NB4 (cell line): ENCODE measurements around the gene LPP.

Experiments used
- MYC ChIP-seq: IDR thresholded peaks from 2 replicates; pipeline ENCODE4 v1.6.1; 2011; ENCODE audit warnings: low read depth, low read length
- POLR2A ChIP-seq: IDR thresholded peaks from 2 replicates; pipeline ENCODE4 v1.6.1; 2011; ENCODE audit warnings: mild to moderate bottlenecking; ENCODE audit not compliant: insufficient read length; ENCODE audit errors: extremely low read depth
- TF ChIP-seq, protein P1 (sequence below): IDR thresholded peaks from one replicate; pipeline ENCODE4 v1.5.1; 2012; ENCODE audit warnings: low read depth, low read length
- TF ChIP-seq, protein P2 (sequence below): IDR thresholded peaks from 2 replicates; pipeline ENCODE4 v1.6.1; 2011; ENCODE audit warnings: low read depth, low read length

DNA sequence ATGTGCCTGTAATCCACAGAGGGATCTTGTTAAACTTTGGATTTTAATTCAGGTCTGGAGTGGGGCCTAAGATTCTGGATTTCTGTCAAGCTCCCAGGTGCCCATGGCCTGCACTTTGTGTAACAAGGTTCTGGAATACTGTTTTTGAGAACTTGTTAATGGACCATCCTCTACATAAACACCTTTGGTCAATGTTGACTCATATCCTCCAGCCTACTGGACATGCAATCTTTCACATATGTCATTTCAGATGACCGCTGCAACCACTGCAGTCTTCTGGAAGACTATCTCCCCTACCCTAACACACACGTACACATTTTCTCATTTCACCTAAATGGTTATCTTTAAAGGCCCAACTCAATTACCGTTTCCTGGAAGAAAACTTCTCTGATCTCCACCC lies 715.7 kb downstream of the LPP start:
- TF ChIP-seq, protein P1, sequence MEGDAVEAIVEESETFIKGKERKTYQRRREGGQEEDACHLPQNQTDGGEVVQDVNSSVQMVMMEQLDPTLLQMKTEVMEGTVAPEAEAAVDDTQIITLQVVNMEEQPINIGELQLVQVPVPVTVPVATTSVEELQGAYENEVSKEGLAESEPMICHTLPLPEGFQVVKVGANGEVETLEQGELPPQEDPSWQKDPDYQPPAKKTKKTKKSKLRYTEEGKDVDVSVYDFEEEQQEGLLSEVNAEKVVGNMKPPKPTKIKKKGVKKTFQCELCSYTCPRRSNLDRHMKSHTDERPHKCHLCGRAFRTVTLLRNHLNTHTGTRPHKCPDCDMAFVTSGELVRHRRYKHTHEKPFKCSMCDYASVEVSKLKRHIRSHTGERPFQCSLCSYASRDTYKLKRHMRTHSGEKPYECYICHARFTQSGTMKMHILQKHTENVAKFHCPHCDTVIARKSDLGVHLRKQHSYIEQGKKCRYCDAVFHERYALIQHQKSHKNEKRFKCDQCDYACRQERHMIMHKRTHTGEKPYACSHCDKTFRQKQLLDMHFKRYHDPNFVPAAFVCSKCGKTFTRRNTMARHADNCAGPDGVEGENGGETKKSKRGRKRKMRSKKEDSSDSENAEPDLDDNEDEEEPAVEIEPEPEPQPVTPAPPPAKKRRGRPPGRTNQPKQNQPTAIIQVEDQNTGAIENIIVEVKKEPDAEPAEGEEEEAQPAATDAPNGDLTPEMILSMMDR = no peak
- no peak for TF ChIP-seq POLR2A
- TF ChIP-seq, protein P2, sequence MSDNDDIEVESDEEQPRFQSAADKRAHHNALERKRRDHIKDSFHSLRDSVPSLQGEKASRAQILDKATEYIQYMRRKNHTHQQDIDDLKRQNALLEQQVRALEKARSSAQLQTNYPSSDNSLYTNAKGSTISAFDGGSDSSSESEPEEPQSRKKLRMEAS = no peak
- no peak for TF ChIP-seq MYC
